ACHN (cell line): Measurements from ENCODE around the gene SULT2B1.
A peak's percentile ranks its signal among the peaks of the same experiment; 100 is the strongest.
"Not testable (repeated sequence)": the region's sequence is repeated elsewhere in the genome, so short reads cannot be mapped to it uniquely, and the experiment has no call there.

Experiments used
- DNase-seq: peaks from one replicate; pipeline ENCODE4 v3.0.0-alpha.2; 2015
- in situ Hi-C: cut with HindIII; loops from 2 replicates; pipeline ENCODE4 v1.10.0; 2017; ENCODE audit warnings: low sequenced_read_pairs, low pct_ligation_motif_present, low pct_unique_long_range_greater_than_20kb

The SULT2B1 gene

DNA sequence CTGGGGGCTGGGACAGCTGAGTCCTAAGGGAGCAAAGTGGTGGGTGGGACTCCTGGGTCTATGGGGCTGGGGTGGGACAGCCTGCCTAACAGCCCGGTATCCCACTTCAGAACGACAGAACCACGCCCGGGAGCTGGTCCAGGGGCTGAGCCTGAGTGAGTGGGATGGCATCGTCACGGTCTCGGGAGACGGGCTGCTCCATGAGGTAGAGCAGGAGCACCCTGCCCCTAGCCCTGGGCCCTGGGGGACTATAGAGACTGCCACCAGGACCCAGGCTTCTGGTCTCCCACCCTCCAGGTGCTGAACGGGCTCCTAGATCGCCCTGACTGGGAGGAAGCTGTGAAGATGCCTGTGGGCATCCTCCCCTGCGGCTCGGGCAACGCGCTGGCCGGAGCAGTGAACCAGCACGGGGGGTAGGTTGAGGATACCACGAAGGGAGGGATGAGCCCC, 75.9 kb downstream of the SULT2B1 start:
- in situ Hi-C loops, result no loop called here
- DNase-seq, result no peak

DNA sequence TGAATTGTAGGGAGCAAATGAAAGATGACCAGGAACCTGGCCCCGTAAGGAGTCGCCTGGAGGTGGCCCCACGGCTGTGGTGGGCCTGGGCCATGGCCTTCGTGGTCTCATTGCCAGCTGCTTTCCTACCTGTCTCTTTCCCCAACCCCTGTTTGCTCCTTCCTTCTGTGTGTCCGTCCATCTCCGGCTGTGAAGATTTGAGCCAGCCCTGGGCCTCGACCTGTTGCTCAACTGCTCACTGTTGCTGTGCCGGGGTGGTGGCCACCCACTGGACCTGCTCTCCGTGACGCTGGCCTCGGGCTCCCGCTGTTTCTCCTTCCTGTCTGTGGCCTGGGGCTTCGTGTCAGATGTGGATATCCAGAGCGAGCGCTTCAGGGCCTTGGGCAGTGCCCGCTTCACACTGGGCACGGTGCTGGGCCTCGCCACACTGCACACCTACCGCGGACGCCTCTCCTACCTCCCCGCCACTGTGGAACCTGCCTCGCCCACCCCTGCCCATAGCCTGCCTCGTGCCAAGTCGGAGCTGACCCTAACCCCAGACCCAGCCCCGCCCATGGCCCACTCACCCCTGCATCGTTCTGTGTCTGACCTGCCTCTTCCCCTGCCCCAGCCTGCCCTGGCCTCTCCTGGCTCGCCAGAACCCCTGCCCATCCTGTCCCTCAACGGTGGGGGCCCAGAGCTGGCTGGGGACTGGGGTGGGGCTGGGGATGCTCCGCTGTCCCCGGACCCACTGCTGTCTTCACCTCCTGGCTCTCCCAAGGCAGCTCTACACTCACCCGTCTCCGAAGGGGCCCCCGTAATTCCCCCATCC, 76.7 kb downstream of the SULT2B1 start:
- no peak for DNase-seq
- in situ Hi-C loops, result no loop called here

DNA sequence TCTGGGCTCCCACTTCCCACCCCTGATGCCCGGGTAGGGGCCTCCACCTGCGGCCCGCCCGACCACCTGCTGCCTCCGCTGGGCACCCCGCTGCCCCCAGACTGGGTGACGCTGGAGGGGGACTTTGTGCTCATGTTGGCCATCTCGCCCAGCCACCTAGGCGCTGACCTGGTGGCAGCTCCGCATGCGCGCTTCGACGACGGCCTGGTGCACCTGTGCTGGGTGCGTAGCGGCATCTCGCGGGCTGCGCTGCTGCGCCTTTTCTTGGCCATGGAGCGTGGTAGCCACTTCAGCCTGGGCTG, 77.3 kb downstream of the SULT2B1 start:
- in situ Hi-C loops, result no loop called here
- DNase-seq, result no peak

- DNase-seq, result no peak
- in situ Hi-C loops, result no loop called here
Measured at GRCh38 chr19:48629599-48630295, 77.8 kb downstream of the SULT2B1 start.

- DNase-seq, result no peak
- in situ Hi-C loops, result no loop called here
Measured at GRCh38 chr19:48630296-48631063, 78.5 kb downstream of the SULT2B1 start.

GRCh38 chr19:48631225-48631624, 79.3 kb downstream of the SULT2B1 start:
- in situ Hi-C loops, result no loop called here
- DNase-seq, result no peak

DNA sequence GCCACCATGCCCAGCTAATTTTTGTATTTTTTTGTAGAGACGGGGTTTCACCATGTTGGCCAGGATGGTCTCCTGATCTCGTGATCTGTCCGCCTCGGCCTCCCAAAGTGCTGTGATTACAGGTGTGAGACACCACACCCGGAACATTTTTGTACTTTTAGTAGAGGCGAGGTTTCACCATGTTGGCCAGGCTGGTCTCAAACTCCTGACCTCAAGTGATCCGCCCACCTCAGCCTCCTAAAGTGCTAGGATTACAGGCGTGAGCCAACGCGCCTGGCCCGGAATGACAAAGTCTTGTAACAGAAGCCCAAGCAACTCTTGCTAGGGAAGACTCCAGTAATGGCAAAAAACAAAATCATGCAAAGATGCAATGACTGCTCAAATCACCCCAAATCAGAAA, 80.3 kb downstream of the SULT2B1 start:
- in situ Hi-C loops, DNase-seq: not testable (repeated sequence)

DNA sequence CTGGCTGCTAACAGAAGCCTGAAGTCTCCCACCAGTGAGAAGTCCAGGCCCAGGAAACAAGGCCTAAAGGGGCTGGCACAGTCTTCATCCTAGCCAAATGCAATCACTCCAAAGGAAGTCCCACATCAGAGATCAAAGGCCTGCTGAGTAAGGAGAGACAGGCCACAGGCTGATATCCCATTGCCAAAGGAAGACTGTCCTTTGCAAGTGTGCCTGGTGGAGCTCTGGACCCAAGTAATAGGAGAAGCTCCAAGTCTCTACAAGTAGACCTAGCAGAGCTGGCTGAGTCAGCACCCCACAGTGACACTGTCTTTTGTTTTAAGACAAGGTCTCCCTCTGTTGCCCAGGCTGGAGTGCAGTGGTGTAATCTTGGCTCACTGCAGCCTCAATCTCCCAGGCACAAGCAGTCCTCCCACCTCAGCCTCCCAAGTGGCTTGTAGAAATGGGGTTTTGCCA, 80.7 kb downstream of the SULT2B1 start:
- in situ Hi-C loops, result no loop called here
- DNase-seq, result no peak

GRCh38 chr19:48633148-48634035, 81.4 kb downstream of the SULT2B1 start:
- in situ Hi-C loops, result no loop called here
- no peak for DNase-seq

DNA sequence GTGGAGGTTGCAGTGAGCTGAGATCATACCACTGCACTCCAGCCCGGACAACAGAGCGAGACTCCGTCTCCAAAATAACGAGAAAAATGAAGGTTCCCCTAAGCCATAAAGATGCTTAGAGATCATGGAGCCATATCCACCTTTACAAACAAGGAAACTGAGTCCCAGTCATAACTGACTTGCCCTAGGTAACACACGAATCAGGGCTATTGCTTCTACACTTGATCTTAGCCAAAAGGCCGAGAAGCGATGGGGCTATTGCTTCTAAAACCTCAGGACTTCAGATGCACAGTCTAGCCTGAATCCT, 82.0 kb downstream of the SULT2B1 start:
- in situ Hi-C loops, result no loop called here
- no peak for DNase-seq

DNA sequence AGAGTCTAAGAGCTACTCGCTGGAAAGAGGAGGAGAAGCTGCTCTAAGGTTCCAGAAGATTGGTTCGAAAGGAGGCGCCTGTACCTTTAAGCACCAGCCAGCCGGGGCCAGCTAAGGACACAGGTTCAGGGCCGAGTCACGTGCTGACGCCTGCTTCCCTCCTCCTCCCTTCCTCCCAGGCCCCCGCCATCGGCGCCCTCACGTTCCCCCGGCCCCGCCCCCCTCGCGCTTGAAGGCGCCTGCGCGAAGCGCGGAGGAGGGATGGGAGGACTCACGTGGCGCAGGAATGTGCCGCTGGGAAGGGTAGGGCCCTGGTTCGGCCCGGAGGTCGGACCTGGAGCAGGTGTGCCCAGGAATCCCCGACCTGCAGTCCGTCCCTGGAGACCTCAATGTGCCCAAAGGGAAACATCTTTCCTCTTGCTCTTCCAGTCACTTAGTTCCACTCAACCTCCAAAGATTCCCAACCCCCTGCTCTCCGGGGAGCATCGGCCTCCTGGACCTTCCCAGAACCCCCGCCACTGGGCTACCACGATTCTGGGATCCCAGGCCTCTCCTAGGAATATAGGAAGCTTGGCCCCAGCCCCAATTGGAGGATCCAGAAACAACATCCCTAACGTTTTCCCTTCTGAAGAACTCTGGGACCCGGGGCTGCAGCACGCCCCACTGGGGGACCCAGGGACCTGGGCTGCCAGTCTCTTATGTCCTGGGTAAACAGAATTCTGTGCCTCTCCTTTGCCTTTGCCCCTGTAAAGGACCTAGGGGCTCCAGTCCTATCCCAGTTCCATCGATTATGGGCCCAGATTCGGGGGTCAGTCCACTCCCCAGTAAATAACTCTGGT, 82.7 kb downstream of the SULT2B1 start:
- peak; percentile 90 for DNase-seq
- in situ Hi-C loops, result no loop called here

- in situ Hi-C loops, result no loop called here
- peak; percentile 47 for DNase-seq
Measured at GRCh38 chr19:48635263-48635965, 83.4 kb downstream of the SULT2B1 start.

GRCh38 chr19:48635966-48636858, 84.2 kb downstream of the SULT2B1 start:
- in situ Hi-C loops, result no loop called here
- DNase-seq, result no peak

- in situ Hi-C loops, result no loop called here
- no peak for DNase-seq
Measured at GRCh38 chr19:48636859-48637448, 85.0 kb downstream of the SULT2B1 start, which contains the start of gene DBP. Gene DBP (minus strand): TSS chr19:48637379. CDS start chr19:48636994, 385 bp downstream.

GRCh38 chr19:48637449-48637947, 85.5 kb downstream of the SULT2B1 start:
- DNase-seq, result peak; percentile 98
- in situ Hi-C loops, result no loop called here
